Left renal pelvis (tissue), 4 donors: ENCODE results near the gene FMN1. TPM values are rescaled to one million over a fixed set of nuclear protein-coding genes. Genes with fewer than 3 reads are reported as not detected.

Source experiments
- DNase-seq, 4 donors: peaks; one replicate each; pipeline ENCODE4 v3.0.0-alpha.2; 2013; ENCODE audit warnings: low read depth in 4 of 4, low spot score in 3 of 4
- polyA plus RNA-seq, 4 donors: library from polyadenylated mRNA; unstranded; fragments of 120-200 nt; gene quantifications; one replicate each; pipeline ENCODE4 v1.2.1, GENCODE V29; 2013; ENCODE audit not compliant: insufficient read length in 4 of 4

The FMN1 gene
- polyA plus RNA-seq, 4 donors: 1.5 to 20.2 (median 17.3) TPM

GRCh38 chr15:33066584-33066983 is 127.9 kb downstream of the FMN1 start:
- DNase-seq: no peak

DNA sequence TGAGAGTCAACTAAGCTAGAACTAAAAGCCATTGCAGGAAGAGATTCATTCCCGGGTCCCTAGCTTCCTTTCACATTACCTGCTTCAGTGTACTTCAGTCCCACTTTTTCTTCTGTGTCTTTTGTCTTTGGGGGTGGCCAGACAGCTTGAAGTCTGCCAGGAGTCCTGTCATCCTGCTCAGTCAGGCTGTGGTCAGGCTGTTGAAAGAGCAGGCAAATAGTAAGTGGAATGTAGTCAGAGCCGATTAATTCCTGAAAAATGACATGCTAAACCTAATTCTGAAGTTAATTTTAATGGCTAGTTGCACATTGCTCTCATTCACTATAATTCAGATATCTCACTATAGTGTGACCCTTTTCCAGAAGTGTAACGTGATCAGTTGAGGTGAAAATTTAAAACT is 129.6 kb downstream of the FMN1 start:
- DNase-seq: no peak

GRCh38 chr15:33059184-33059583 is 135.3 kb downstream of the FMN1 start:
- DNase-seq: no peak

GRCh38 chr15:33057845-33058244 is 136.7 kb downstream of the FMN1 start:
- DNase-seq: no peak

GRCh38 chr15:33055962-33056361 is 138.6 kb downstream of the FMN1 start:
- DNase-seq: no peak

GRCh38 chr15:33051528-33051927 is 143.0 kb downstream of the FMN1 start:
- no peak for DNase-seq

- DNase-seq: no peak
Observed at GRCh38 chr15:33048255-33048654, 146.3 kb downstream of the FMN1 start.

- no peak for DNase-seq
Observed at GRCh38 chr15:33047077-33047476, 147.4 kb downstream of the FMN1 start.

- DNase-seq: no peak
Observed at GRCh38 chr15:33046329-33046728, 148.2 kb downstream of the FMN1 start.

GRCh38 chr15:33045066-33045810 is 149.3 kb downstream of the FMN1 start:
- DNase-seq: no peak

DNA sequence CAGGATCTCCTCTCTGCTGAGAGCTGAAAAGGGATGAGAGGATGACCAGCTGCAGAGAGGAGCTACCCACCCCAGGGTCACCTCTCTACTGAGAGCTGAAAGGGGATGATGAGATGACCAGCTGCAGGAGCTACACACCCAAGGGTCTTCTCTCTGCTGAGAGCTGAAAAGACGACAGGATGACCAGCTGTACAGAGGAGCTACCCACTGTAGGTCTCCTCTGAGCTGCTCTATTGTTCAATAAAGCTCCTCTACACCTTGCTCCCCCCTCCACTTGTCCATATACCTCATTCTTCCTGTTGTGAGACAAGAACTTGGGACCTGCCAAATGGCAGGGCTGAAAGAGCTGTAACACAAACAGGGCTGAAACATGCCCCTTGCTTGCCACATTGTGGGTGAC is 149.9 kb downstream of the FMN1 start:
- DNase-seq: no peak

GRCh38 chr15:33043636-33044035 is 150.9 kb downstream of the FMN1 start:
- DNase-seq: no peak

DNA sequence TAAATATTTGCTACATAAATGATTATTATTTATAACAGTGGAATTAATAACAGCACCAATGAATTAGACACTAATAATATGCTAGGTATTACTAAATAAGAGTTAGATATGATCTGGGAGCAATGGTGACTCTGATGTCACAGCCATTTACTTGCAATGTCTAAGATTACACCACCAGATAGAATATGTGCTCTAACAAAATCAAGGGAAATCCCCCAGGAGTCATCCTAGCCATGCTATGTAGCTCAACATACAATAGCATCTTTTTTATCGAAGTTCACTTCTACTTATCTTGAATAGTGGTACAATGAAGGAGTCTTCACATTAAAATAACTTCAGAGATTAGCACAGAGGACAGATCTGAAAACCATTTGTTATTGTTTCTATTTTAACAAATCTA is 154.0 kb downstream of the FMN1 start:
- DNase-seq: no peak

GRCh38 chr15:33034588-33034987 is 159.9 kb downstream of the FMN1 start:
- DNase-seq: no peak

DNA sequence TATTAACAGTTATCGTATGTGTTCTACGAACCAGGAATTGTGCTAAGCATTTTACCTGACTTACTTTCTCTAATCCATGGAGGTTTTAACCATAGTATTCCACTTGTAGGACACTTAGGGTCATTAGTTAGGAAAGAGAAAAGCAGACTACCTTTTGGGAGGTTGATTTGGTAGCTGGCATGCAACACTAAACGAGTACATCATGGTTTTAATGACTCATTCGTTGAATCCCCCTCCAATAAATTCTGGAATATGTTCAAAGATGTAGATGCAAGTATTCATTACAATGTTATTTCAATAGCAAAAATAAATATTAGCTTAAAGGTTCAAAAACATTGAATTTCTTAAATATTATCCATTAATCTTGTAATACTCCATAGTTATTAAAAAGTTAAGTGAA is 162.5 kb downstream of the FMN1 start:
- no peak for DNase-seq

DNA sequence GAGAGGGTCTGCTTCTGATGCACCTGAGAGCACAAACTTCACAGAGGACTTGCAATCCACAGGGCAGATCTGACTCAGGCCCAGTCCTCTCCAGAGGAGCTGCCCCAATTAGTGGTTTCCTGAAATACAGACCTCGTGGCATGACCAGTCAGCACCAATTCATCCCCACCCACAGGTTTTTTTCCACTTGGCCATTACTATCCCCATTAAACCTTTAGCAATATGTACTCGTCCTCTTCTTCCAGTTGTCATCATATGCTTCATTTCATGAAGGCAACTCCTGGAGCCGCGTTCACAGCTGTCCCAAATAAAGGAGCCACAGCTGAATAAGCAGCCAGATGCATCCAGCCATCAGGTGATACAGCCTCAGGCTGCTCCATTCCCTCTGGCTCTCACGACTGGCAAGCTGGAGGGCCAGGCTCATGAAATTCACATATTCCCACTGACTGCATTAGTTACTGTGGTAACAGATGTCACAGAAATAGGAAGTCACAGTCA is 163.1 kb downstream of the FMN1 start:
- no peak for DNase-seq

GRCh38 chr15:33030315-33030714 is 164.2 kb downstream of the FMN1 start:
- DNase-seq: no peak

DNA sequence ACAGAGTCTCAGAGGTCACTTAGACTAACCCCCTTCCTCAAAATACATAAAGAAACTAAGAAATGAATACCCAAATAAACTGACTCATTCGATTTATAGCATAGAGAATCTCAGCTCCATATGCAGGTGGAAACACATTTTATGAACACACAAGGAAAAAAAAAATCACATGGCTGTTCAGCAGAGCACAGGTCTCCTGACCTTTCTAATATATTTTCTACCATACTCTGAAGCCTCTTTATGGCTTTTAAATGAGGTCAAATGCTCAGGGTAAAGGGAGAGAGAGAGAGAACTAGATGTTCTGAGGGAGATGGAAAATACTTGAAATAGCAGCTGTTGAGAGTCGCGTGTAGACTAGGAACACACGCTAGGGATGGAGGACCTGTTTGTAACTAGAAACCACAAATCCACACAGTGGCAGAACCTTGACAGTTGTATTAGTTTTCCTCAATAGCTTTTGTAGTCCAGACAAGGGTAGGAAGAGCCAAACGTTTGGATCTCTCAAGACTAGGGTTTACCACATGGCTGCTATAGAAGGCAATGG is 165.3 kb downstream of the FMN1 start:
- no peak for DNase-seq

DNA sequence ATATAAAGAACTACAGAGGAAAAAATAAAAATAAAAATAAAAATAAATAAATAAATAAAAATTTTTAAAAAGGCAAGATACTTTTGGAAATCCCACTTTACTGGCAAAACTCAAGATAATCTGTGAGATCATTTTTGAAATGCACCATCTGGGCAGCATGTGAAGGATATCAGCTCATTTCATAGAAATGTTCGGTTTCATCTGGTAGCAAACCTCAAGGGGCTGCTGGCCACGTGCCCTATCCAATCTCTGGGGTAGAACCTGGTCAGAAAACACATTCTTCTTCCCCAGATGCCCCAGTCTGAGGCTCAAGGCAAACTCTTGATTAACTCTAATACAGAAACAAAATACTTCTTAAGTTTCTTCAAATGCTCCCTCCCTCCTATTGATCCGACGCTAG is 166.0 kb downstream of the FMN1 start:
- no peak for DNase-seq

DNA sequence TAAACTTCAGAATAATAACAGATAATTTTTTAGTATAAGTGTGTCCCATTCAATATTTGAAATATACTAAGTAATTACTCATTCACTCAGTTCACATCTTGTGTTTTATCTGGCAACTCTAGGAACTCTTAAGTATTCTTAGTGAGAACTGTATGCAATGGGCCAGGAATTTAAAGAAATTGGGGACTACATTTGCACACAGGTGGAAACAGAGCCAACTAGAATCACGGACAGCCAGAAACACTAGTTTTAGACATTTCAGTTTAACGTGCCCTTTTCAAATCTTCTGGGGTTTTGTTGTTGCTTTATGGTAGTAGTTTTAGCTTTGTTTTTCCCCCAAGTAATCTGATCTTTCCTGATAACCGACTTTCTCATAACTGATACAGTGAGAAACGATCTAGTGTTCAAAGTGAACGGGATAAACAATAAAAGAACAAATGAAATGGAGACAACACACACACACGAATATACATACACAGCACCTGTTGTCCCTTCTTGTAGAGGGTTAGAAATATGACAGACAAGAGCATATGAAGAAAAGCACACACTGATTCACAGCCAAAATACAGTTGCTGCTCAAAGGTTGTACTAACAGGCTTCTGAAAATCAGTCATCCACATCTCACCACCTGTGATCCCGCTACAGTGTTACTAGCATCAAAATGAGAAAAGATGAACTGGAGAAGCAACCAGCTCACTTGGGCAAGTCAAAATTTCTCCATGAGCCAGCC is 167.0 kb downstream of the FMN1 start:
- DNase-seq: no peak

GRCh38 chr15:33026614-33027013 is 167.9 kb downstream of the FMN1 start:
- DNase-seq: no peak

DNA sequence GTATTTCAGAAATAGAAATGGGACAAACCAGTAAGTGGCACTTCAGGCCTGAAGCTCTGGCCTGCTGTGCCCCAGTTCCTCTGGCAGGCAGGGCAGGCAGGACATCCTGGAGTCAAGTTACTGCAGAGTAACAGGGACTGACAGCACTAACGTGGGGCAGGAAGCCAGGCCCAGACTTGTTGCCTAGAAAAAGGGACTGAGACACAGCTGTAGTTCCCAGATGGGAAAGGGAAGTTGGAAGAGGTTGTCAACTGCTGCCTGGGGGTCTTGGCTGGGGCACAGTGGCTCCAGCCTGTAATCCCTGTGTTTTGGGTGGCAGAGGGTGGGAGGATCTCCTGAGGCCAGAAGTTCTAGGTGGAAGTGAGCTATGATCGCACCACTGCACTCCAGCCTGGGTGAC is 171.9 kb downstream of the FMN1 start:
- DNase-seq: no peak
